ENCODE measurements around the gene LRRN4CL. TPM values are rescaled to one million over a fixed set of nuclear protein-coding genes. Genes with fewer than 3 reads are reported as not detected.
"Not testable (repeated sequence)": the region's sequence is repeated elsewhere in the genome, so short reads cannot be mapped to it uniquely, and the experiment has no call there.

Gene LRRN4CL
- total and polyA plus RNA-seq, 2 of the 4 experiments (the other 2 are of a cell fraction) = 0.36 to 0.84 TPM

DNA sequence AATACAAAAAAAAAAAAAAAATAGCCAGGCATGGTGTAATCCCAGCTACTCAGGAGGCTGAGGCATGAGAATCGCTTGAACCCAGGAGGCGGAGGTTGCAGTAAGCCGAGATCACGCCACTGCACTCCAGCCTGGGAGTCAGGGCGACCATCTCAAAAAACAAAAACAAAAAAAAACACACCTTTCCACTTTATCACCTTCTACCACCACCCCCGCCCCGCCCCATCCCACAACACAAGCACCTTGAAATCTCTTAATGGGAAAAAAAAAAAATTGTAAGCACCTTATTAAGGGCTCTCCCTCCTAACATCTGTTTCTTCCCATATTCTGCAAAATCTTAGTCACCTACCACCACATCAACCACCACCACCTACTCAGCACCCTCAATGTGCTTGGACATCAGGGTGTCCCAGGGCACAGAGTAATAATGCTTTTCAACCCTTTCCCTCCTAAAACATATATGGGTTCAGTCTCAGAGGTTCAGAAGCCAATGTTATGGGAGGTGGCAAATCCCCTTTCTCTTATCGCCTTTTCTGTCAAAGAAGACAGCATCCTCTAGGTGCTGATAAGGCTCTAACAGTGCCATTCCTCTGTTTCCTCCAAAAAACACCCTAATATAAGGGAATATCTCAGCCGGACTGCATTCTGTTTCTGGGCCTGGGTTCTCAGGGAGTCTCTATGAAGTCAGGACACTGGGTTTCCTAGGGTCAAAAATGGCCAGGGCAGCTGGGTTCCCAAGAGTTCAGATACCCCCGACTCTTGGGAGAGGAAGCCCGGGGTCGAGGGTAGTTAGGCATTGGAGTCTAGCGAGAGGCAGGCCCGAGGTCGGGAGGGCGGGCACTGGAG is 36.9 kb downstream of the LRRN4CL start (continued):
- TF ChIP-seq FOS (IDR thresholded peaks at IDR 0.05; ENCODE audit: low read depth, low read length) (no peak), RFX5 (IDR thresholded peaks at IDR 0.05; ENCODE audit: low read depth, low read length) (no peak)

DNA sequence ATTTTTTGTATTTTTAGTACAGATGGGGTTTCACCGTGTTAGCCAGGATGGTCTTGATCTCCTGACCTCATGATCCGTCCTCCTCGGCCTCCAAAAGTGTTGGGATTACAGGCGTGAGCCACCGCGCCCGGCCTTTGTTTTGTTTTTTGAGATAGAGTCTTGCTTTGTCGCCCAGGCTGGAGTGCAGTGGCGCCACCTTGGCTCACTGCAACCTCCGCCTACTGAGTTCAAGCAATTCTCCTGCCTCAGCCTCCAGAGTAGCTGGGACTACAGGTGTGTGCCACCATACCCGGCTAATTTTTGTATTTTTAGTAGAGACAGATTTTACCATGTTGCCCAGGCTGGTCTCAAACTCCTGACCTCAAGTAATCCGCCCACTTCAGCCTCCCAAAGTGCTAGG is 39.0 kb downstream of the LRRN4CL start:
- dilution Hi-C loops (cut with HindIII; ENCODE audit: low sequenced_read_pairs, unreplicated experiment) = not testable (repeated sequence)

More for the DNA sequence above, 39.0 kb downstream of the LRRN4CL start:
- H2BK20ac ChIP-seq (ENCODE audit: low read depth, low read length); H2BK120ac ChIP-seq (ENCODE audit: low read depth, low read length); CTCF ChIA-PET; DNase-seq; H3K56ac ChIP-seq (ENCODE audit: extremely low read depth, insufficient read depth, low read length); H4K8ac ChIP-seq (ENCODE audit: low read depth in 2 of 2, low read length in 2 of 2); H3K23ac ChIP-seq (ENCODE audit: low read depth, low read length); H2BK15ac ChIP-seq (ENCODE audit: low read depth, low read length); intact Hi-C loops (cut with micrococcal nuclease); BruUV-seq (replicated peaks); ATAC-seq (ENCODE audit: low read depth); H3K4ac ChIP-seq (ENCODE audit: low read depth, low read length); H3K27ac ChIP-seq (ENCODE audit: insufficient read depth, low read length); H3K27me3 ChIP-seq (ENCODE audit: control insufficient read depth, insufficient read depth, low read length); H3K9ac ChIP-seq (ENCODE audit: low read depth, low read length); H2BK5ac ChIP-seq (ENCODE audit: low read depth, low read length, poor library complexity, severe bottlenecking); H2AK5ac ChIP-seq (ENCODE audit: low read depth, low read length); H3K18ac ChIP-seq (ENCODE audit: low read depth, low read length); H4K5ac ChIP-seq (ENCODE audit: low read depth, low read length); H4K91ac ChIP-seq (ENCODE audit: insufficient read depth, low read depth, low read length); H3K9me1 ChIP-seq (ENCODE audit: insufficient read depth, low read length); H3K4me3 ChIP-seq (ENCODE audit: insufficient read depth, low read depth, low read length); H3K4me1 ChIP-seq (ENCODE audit: control insufficient read depth, insufficient read depth, low read length); H3K14ac ChIP-seq (replicated peaks; ENCODE audit: low read depth, low read length); H3K9me3 ChIP-seq (ENCODE audit: control insufficient read depth, insufficient read depth, low read length); H3K4me2 ChIP-seq (ENCODE audit: low read depth, low read length); H2AK9ac ChIP-seq (replicated peaks; ENCODE audit: low read depth, low read length, poor library complexity); H2AFZ ChIP-seq (replicated peaks; ENCODE audit: low read length, poor library complexity); in situ Hi-C loops (cut with MboI; ENCODE audit: low sequenced_read_pairs): not testable (repeated sequence)
- peaks cover 13% of the 10 kb centered on the region for H4K20me1 ChIP-seq (ENCODE audit: insufficient read depth, low read length)
- peaks cover 6 to 49% of the 10 kb centered on the region in 2 experiments for H3K79me1 ChIP-seq (ENCODE audit: low read depth in 1 of 2, low read length in 2 of 2)
- POLR2A ChIA-PET (ENCODE audit: unreplicated experiment) = interaction anchor here (1.3 kb wide), 1 partner anchor 15 kb away, joined by 5 read pairs; the partner anchor contains the start of gene CSKMT
- peaks cover 24% of the 10 kb centered on the region for H3K36me3 ChIP-seq (ENCODE audit: control insufficient read depth, insufficient read depth, low read length)
- WGBS, 2 experiments (ENCODE audit: extremely low coverage in 2 of 2, insufficient read length in 1 of 2) = 100% methylated on average over 4 of the region's 12 CpGs; no CpG with 5 or more reads in 1 of the 2 experiments
